ENCODE results near the gene ZAR1L.

Gene ZAR1L

GRCh38 chr13:32254416-32254815 lies 60.7 kb downstream of the ZAR1L start:
- no peak for DNase-seq

DNA sequence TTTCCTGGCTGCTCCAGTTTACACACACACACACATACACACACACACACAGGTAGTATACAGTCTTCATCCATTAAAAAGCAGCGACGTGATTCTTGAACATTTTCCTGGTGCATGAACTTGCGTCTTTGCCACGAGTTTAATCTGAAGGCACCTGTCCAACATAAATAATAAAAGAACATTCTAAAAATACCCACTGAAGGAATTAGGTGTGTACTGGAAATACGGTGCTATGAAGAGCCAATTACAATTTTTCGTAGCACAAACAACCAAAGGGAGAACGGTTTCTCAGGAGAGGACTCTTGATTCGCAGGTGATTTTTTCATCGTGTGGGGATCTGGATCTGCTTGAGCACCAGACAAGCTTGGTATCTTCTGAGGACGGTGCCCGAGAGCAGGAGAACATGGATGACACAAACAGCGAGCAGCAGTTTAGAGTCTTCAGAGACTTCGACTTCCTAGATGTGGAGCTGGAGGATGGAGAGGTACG lies 61.2 kb downstream of the ZAR1L start:
- no peak for DNase-seq
